Naive B cell (primary cell): Measurements from ENCODE around the gene DMD. TPM values are rescaled to one million over a fixed set of nuclear protein-coding genes. Genes with fewer than 3 reads are reported as not detected.

Source experiments
- ATAC-seq, 2 donors: fragments of 150-1000 bp; cut with Tn5 transposase; 2 replicates each; pipeline ENCODE4 v1.10.0; 2021; ENCODE audit warnings: low read depth in 2 of 2, mild to moderate bottlenecking in 2 of 2, moderate library complexity in 2 of 2
- DNase-seq: peaks from one replicate; pipeline ENCODE4 v3.0.0; 2022
- H3K27ac Mint-ChIP-seq, 6 donors: one replicate each; pipeline ENCODE4 v1.8.0; 2020 to 2022; ENCODE audit warnings: mild to moderate bottlenecking in 6 of 6, mixed read lengths in 6 of 6, moderate library complexity in 5 of 6, inconsistent platforms in 2 of 6
- H3K27me3 Mint-ChIP-seq, 3 donors: one replicate each; pipeline ENCODE4 v1.8.0; 2021 to 2022; ENCODE audit warnings: mixed read lengths in 3 of 3, mild to moderate bottlenecking in 1 of 3
- H3K36me3 Mint-ChIP-seq, 2 donors: one replicate each; pipeline ENCODE4 v1.8.0; 2020 to 2022; ENCODE audit warnings: mixed read lengths in 2 of 2, inconsistent platforms in 1 of 2, mild to moderate bottlenecking in 1 of 2
- H3K4me1 Mint-ChIP-seq, 3 donors: one replicate each; pipeline ENCODE4 v1.8.0; 2020 to 2022; ENCODE audit warnings: mixed read lengths in 3 of 3, inconsistent platforms in 1 of 3, mild to moderate bottlenecking in 1 of 3, moderate library complexity in 1 of 3
- H3K4me3 Mint-ChIP-seq, 8 donors: one replicate each; pipeline ENCODE4 v1.8.0; 2020 to 2022; ENCODE audit warnings: mild to moderate bottlenecking in 8 of 8, mixed read lengths in 8 of 8, moderate library complexity in 8 of 8, inconsistent platforms in 2 of 8
- H3K9me3 Mint-ChIP-seq, 7 donors: one replicate each; pipeline ENCODE4 v1.8.0; 2020 to 2022; ENCODE audit warnings: mixed read lengths in 7 of 7, mild to moderate bottlenecking in 5 of 7, inconsistent platforms in 2 of 7, moderate library complexity in 1 of 7
- polyA plus RNA-seq, 6 donors: library from polyadenylated mRNA; unstranded; fragments of 300-500 nt; fragmentation: Illumina TruSeq; gene quantifications; one replicate each; pipeline ENCODE4 v1.2.3, GENCODE V29; 2021; ENCODE audit warnings: low read depth in 6 of 6

The DMD gene
- polyA plus RNA-seq: 1 to 10 TPM in 5 of 6 donors, under 1 TPM in 1; 1.00 to 5.0 (median 1.9) TPM

- H3K36me3 Mint-ChIP-seq: no peaks in the 10 kb centered on the region
- no peak within 1 kb of the TSS for H3K27ac Mint-ChIP-seq
- ATAC-seq (no peak), DNase-seq (no peak)
- H3K9me3 Mint-ChIP-seq: peaks cover 0 to 3% (median 0%) of the 10 kb centered on the region in 7 donors
- no peaks in the 10 kb centered on the region for H3K27me3 Mint-ChIP-seq
- no peaks in the 10 kb centered on the region for H3K4me1 Mint-ChIP-seq
- no peak within 1 kb of the TSS for H3K4me3 Mint-ChIP-seq
These were observed at the start of gene DMD for GRCh38 chrX:33211356-33212260. Gene DMD (minus strand): TSS chrX:33211549. CDS start chrX:33211312, 237 bp downstream.

DNA sequence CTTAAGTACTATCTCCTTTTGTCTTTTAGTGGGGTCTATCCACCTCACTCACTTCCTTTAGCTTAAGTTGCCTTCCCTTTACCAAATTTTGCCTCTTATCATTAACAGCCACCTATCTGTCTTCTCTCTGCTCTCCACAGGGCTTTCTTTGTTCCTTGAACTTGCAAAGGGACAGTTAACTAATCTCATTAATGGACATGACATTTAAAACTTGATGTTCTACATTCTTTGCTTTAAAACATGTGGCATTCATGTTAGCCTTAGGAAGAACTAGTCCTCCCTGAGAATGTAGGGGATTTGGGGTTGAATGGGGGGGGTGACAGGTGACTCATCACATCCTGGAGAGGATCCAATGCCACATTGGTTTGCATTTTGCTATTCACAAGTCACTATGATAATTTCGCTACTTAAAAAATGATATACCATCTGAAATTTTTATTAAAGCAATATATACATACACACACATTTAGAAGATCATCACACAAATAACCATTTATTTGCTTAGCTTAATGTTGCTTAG, 41.0 kb upstream of the DMD start:
- Mint-ChIP-seq H3K27me3 (no peaks in the 10 kb centered on the region), H3K27ac (no peak overlapping the region), H3K4me1 (no peaks in the 10 kb centered on the region), H3K9me3 (no peaks in the 10 kb centered on the region), H3K4me3 (no peak overlapping the region), H3K36me3 (no peaks in the 10 kb centered on the region)
- DNase-seq (no peak), ATAC-seq (no peak)

GRCh38 chrX:33218819-33219218, 7.5 kb upstream of the DMD start:
- Mint-ChIP-seq H3K27ac (no peak overlapping the region), H3K36me3 (no peaks in the 10 kb centered on the region), H3K9me3 (peaks cover 0 to 7% (median 1%) of the 10 kb centered on the region in 7 donors), H3K4me3 (peak overlapping the region in 1 of 8 donors; percentile 67), H3K4me1 (no peaks in the 10 kb centered on the region), H3K27me3 (no peaks in the 10 kb centered on the region)
- no peak for DNase-seq
- no peak for ATAC-seq

GRCh38 chrX:33210156-33210555, 1.2 kb downstream of the DMD start:
- Mint-ChIP-seq H3K4me3 (no peak overlapping the region), H3K4me1 (no peaks in the 10 kb centered on the region)

DNA sequence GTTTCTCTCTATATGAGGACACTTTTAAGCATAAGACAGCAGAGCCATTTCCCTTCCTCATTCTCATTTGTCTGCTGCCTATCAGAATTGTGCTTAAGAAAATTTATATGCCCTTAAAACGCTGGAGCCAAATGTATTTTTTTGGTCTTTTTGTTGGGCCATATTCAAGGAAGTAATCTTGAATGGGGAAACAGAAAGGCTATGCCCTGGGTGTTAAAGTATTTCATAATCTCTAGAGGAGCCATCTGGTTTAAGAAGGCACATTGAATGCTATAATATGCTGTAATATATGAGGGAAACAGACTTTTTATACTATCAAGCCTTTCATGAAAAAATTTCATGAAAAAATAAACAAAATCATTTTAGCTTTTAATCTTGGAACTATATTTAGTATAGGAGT, 4.3 kb downstream of the DMD start:
- Mint-ChIP-seq H3K27ac (no peak overlapping the region), H3K9me3 (peaks cover 0 to 8% (median 3%) of the 10 kb centered on the region in 7 donors), H3K4me1 (no peaks in the 10 kb centered on the region), H3K27me3 (no peaks in the 10 kb centered on the region), H3K4me3 (no peak overlapping the region), H3K36me3 (no peaks in the 10 kb centered on the region)
- ATAC-seq: no peak
- no peak for DNase-seq

More at GRCh38 chrX:33210156-33210555, 1.2 kb downstream of the DMD start:
- ATAC-seq (no peak), DNase-seq (no peak)
- Mint-ChIP-seq H3K27me3 (no peaks in the 10 kb centered on the region), H3K27ac (no peak overlapping the region), H3K9me3 (peaks cover 0 to 6% (median 0%) of the 10 kb centered on the region in 7 donors), H3K36me3 (no peaks in the 10 kb centered on the region)

DNA sequence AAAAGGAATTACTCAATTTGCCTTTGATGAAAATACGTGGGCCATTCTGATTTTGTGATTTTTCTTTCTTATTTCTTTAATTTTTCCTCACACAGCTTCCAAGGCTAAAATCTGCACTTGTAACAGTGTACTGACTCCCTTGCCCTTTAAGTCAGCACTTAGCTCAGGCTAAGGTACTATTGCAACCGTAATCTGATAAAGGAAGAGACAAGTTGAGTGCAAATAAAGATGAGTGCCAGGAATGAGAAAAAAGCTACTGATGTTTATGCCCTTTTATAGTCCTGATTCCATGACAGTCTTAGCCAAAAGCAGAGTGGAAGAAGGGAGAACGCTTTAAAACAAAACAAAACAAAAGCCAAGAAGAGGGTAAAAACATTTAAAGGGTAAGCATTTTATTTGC, 6.0 kb downstream of the DMD start:
- Mint-ChIP-seq H3K27ac (no peak overlapping the region), H3K4me1 (no peaks in the 10 kb centered on the region), H3K4me3 (no peak overlapping the region), H3K9me3 (peaks cover 0 to 8% (median 3%) of the 10 kb centered on the region in 7 donors), H3K36me3 (no peaks in the 10 kb centered on the region), H3K27me3 (no peaks in the 10 kb centered on the region)
- ATAC-seq (no peak), DNase-seq (no peak)

- no peak overlapping the region for H3K27ac Mint-ChIP-seq
- no peaks in the 10 kb centered on the region for H3K36me3 Mint-ChIP-seq
- no peaks in the 10 kb centered on the region for H3K27me3 Mint-ChIP-seq
- H3K9me3 Mint-ChIP-seq: peaks cover 0 to 8% (median 3%) of the 10 kb centered on the region in 7 donors
- no peaks in the 10 kb centered on the region for H3K4me1 Mint-ChIP-seq
- DNase-seq (no peak), ATAC-seq (no peak)
- no peak overlapping the region for H3K4me3 Mint-ChIP-seq
These were observed 6.5 kb downstream of the DMD start for GRCh38 chrX:33204889-33205288.

GRCh38 chrX:33198561-33199279, 12.6 kb downstream of the DMD start:
- no peaks in the 10 kb centered on the region for H3K4me1 Mint-ChIP-seq
- H3K4me3 Mint-ChIP-seq: no peak overlapping the region
- DNase-seq (no peak), ATAC-seq (no peak)
- peaks cover 0 to 11% (median 5%) of the 10 kb centered on the region in 7 donors for H3K9me3 Mint-ChIP-seq
- no peaks in the 10 kb centered on the region for H3K27me3 Mint-ChIP-seq
- H3K36me3 Mint-ChIP-seq: no peaks in the 10 kb centered on the region
- H3K27ac Mint-ChIP-seq: no peak overlapping the region

- Mint-ChIP-seq H3K4me1 (no peaks in the 10 kb centered on the region), H3K9me3 (peaks cover 0 to 10% (median 4%) of the 10 kb centered on the region in 7 donors), H3K27me3 (no peaks in the 10 kb centered on the region), H3K27ac (no peak overlapping the region), H3K4me3 (no peak overlapping the region), H3K36me3 (no peaks in the 10 kb centered on the region)
- no peak for DNase-seq
- ATAC-seq: no peak
These were observed 15.7 kb downstream of the DMD start for GRCh38 chrX:33195698-33196097.

GRCh38 chrX:33194876-33195433, 16.4 kb downstream of the DMD start:
- no peaks in the 10 kb centered on the region for H3K36me3 Mint-ChIP-seq

GRCh38 chrX:33194289-33194688, 17.1 kb downstream of the DMD start:
- peaks cover 0 to 10% (median 1%) of the 10 kb centered on the region in 7 donors for H3K9me3 Mint-ChIP-seq
- no peaks in the 10 kb centered on the region for H3K36me3 Mint-ChIP-seq
- no peak for ATAC-seq
- no peak overlapping the region for H3K27ac Mint-ChIP-seq
- no peaks in the 10 kb centered on the region for H3K27me3 Mint-ChIP-seq
- H3K4me3 Mint-ChIP-seq: no peak overlapping the region
- DNase-seq: no peak
- no peaks in the 10 kb centered on the region for H3K4me1 Mint-ChIP-seq

More at GRCh38 chrX:33194876-33195433, 16.4 kb downstream of the DMD start:
- DNase-seq (no peak), ATAC-seq (no peak)
- Mint-ChIP-seq H3K4me1 (no peaks in the 10 kb centered on the region), H3K27ac (no peak overlapping the region), H3K4me3 (no peak overlapping the region), H3K9me3 (peaks cover 0 to 10% (median 4%) of the 10 kb centered on the region in 7 donors), H3K27me3 (no peaks in the 10 kb centered on the region)

GRCh38 chrX:33190016-33190415, 21.3 kb downstream of the DMD start:
- H3K27ac Mint-ChIP-seq: no peak overlapping the region
- H3K4me1 Mint-ChIP-seq: no peaks in the 10 kb centered on the region
- no peaks in the 10 kb centered on the region for H3K27me3 Mint-ChIP-seq
- H3K4me3 Mint-ChIP-seq: no peak overlapping the region
- H3K9me3 Mint-ChIP-seq: peaks cover 0 to 3% (median 0%) of the 10 kb centered on the region in 7 donors
- DNase-seq (no peak), ATAC-seq (no peak)
- H3K36me3 Mint-ChIP-seq: no peaks in the 10 kb centered on the region

DNA sequence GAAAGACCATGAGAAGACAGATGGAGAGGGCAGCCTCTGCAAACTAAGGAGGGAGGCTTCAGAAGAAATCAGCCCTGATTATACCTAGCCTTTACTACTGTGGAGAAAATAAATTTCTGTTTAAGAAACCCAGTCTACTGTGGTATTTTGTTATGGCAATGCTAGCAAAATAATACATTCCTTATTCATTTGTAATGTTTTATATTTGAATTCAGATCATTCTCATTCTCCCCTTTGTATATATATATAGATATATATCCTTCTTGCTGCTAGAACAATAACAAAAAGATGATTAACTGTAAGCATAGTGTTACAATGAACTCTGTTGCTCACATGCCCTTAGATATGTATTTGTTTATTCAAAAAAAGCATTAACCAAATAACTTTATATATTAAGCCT, 22.5 kb downstream of the DMD start:
- ATAC-seq: no peak
- H3K27me3 Mint-ChIP-seq: no peaks in the 10 kb centered on the region
- no peak overlapping the region for H3K27ac Mint-ChIP-seq
- H3K4me3 Mint-ChIP-seq: no peak overlapping the region
- no peaks in the 10 kb centered on the region for H3K4me1 Mint-ChIP-seq
- H3K9me3 Mint-ChIP-seq: peaks cover 0 to 3% (median 0%) of the 10 kb centered on the region in 7 donors
- no peaks in the 10 kb centered on the region for H3K36me3 Mint-ChIP-seq
- DNase-seq: no peak
